GM18505 (cell line): Measurements from ENCODE around the gene FOCAD.

ENCODE experiments used
- ATAC-seq: cut with Tn5 transposase; IDR thresholded peaks from one replicate; pipeline ENCODE4 v1.9.1; 2021; ENCODE audit not compliant: unreplicated experiment
- POLR2A ChIP-seq: IDR thresholded peaks from 4 replicates; pipeline ENCODE4 v1.6.1; 2011; ENCODE audit warnings: borderline replicate concordance; ENCODE audit not compliant: insufficient read depth, insufficient read length; ENCODE audit errors: extremely low read depth

The FOCAD gene

GRCh38 chr9:20728493-20729220, 44.6 kb downstream of the FOCAD start:
- no peak for TF ChIP-seq POLR2A
- no peak for ATAC-seq

- ATAC-seq: no peak
- TF ChIP-seq POLR2A: no peak
Observed at GRCh38 chr9:20729523-20729922, 45.5 kb downstream of the FOCAD start.

GRCh38 chr9:20732118-20732517, 48.1 kb downstream of the FOCAD start:
- TF ChIP-seq POLR2A: no peak
- ATAC-seq: no peak

- no peak for TF ChIP-seq POLR2A
Observed at GRCh38 chr9:20734275-20734674, 50.2 kb downstream of the FOCAD start.

GRCh38 chr9:20740304-20740703, 56.2 kb downstream of the FOCAD start:
- no peak for TF ChIP-seq POLR2A
- no peak for ATAC-seq

More at GRCh38 chr9:20734275-20734674, 50.2 kb downstream of the FOCAD start:
- no peak for ATAC-seq

GRCh38 chr9:20740929-20741582, 57.0 kb downstream of the FOCAD start:
- no peak for TF ChIP-seq POLR2A
- no peak for ATAC-seq

- no peak for ATAC-seq
- TF ChIP-seq POLR2A: no peak
Observed at GRCh38 chr9:20742833-20743232, 58.8 kb downstream of the FOCAD start.

GRCh38 chr9:20744036-20744630, 60.1 kb downstream of the FOCAD start:
- no peak for ATAC-seq
- TF ChIP-seq POLR2A: no peak

- no peak for TF ChIP-seq POLR2A
- no peak for ATAC-seq
Observed at GRCh38 chr9:20746967-20747366, 62.9 kb downstream of the FOCAD start.

GRCh38 chr9:20749496-20750198, 65.6 kb downstream of the FOCAD start:
- TF ChIP-seq POLR2A: no peak
- ATAC-seq: no peak

- no peak for TF ChIP-seq POLR2A
- ATAC-seq: no peak
Observed at GRCh38 chr9:20753761-20754160, 69.7 kb downstream of the FOCAD start.

- ATAC-seq: no peak
- TF ChIP-seq POLR2A: no peak
Observed at GRCh38 chr9:20754556-20754955, 70.5 kb downstream of the FOCAD start.

GRCh38 chr9:20760246-20760891, 76.3 kb downstream of the FOCAD start:
- ATAC-seq: no peak
- TF ChIP-seq POLR2A: no peak

GRCh38 chr9:20770947-20771346, 86.9 kb downstream of the FOCAD start:
- no peak for ATAC-seq
- TF ChIP-seq POLR2A: no peak

GRCh38 chr9:20771729-20772128, 87.7 kb downstream of the FOCAD start:
- TF ChIP-seq POLR2A: no peak
- ATAC-seq: no peak
